Left lobe of liver (tissue), 2 donors: Measurements from ENCODE around the gene GPR84. TPM values are rescaled to one million over a fixed set of nuclear protein-coding genes. Genes with fewer than 3 reads are reported as not detected.

Source experiments
- ATAC-seq: fragments of 200-7000 bp; cut with Tn5 transposase; one replicate; pipeline ENCODE4 v1.9.1; 2020; ENCODE audit warnings: mild to moderate bottlenecking, moderate library complexity
- DNase-seq: peaks from one replicate; pipeline ENCODE4 v3.0.0-alpha.2; 2020; ENCODE audit warnings: low spot score
- total RNA-seq: library from RNA; stranded (reverse); gene quantifications from one replicate; pipeline ENCODE4 v1.2.1, GENCODE V29; 2021
- donor health status: DM: no; HTN: no; CAD: no; lungs with moderate emphysema.
- donor health status: DM: no; HTN: yes; CAD: no.

GPR84 gene
- total RNA-seq, 1 donor from 2014 or later, result not detected

DNA sequence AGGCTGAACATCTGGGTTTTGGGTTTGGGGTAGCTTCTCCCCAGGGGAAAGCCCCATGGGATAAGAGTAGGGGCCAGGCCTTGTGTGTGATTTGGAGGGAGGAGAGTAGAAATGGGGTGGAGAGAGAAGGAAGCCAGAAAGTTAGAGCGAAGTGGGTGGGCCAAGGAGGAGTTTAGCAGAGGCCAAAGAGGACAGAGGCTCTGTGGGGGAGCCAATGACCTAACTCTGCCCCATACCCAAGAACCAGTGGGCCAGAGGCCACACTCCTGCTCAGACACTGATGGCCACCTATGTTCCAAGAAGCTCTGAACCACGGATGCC, 10.9 kb upstream of the GPR84 start:
- DNase-seq (no peak), ATAC-seq (no peak)

- no peak for ATAC-seq
- DNase-seq, result no peak
Measured at GRCh38 chr12:54374562-54375258, 10.4 kb upstream of the GPR84 start.

DNA sequence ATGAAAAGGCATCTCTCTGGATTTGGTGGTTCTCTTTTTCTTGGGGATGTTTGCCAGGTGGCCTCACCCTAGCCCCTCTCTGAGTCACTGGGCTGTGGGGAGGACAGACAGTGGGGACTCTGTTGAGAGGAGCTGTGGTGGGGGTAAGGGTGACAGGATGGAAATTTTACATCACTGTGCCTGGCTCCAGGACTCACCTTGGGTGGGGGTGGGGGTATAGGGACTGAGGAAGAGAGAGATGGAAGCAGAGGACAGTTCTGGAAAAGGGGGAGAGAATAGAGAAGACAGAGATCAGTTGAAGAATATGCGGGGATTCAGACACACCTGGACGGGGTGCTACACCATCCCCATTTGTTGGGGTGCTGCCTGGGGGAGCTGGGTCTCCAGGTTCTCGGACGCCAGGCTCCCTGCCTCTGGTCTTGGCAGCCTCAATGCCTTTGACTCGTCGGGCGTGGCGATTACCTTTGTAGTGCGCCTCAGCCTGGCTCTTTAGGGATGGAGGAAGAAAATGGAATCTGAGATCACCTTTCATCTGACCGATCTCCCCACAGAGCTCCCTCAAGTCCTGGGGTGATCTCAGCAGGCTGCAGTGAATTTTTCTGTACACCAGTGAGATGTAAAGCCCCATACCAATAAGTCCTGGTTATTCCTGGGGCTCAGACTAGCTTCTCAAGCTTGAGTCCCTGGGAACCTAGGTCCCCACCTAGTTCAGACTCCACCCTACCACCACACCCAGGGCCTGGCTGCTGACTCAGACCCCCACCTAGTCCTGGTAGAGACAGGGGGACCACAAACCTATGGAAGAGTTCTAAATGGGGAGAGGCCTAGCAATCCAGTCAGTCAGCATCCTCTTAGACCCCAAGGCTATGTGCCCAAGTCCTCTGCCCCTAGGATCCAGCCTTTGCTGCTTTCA, 9.6 kb upstream of the GPR84 start:
- DNase-seq, result no peak
- ATAC-seq, result no peak

DNA sequence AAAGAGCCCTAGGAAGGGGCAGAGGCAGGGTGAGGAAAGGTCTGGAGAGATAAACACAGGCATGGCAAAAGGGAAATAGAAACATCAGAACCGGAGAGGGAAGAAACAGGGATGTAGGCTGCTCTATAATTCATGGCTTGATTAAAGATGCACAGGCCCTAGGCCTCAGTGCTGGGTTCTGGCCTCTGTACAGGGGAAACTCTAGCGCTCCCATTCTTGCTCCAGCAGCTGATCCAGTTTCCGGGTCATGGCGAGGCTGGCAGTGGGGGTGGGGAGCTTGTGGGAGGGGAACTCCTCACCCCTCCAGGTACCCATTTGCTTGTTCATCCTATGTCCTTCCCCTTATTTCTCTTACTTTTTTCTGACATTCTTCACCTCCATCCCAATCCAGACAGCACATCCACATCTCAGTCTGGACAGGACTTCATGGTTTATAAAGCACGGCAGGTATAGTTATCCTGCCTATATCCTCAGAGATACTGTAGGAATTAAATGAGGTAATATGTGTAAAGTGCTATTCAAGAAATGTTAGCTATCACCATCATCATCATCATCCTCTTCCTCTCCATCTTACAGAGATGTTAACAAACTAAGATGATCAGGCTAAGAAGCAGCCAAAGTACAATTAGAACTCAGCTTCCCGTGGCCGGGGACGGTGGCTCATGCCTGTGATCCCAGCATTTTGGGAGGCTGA, 8.0 kb upstream of the GPR84 start:
- ATAC-seq (no peak), DNase-seq (no peak)

- DNase-seq, result no peak
- no peak for ATAC-seq
Measured at GRCh38 chr12:54371328-54372112, 7.2 kb upstream of the GPR84 start.

GRCh38 chr12:54370171-54370730, 6.0 kb upstream of the GPR84 start:
- ATAC-seq (peak; percentile 85), DNase-seq (peak; percentile 70)

DNA sequence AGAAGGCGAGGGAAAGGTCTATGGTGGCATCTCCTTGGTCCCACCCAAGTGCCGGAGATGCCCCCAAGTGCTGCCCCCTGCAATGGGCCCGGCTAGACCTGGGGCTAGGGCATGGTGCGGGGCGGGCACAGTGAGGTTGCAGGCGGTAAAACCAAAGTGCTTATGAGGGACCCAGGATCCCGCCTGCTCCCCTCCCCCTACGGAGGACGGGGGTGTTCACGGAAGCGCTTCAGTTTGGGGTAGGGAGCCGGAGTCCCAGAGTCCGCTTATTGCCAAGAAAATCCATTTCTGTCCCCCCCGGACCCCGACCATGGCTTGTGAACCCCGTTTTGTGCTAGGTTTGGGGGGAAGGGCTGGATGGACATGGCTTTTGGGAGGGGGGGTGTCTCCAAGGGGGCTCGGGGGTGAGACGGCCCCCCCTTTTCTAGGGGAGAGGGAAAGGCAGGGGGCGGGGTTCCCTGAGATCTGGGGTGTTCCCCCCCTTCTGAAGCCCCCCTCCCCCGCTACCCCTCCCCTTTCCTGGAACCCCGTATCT, 5.4 kb upstream of the GPR84 start:
- ATAC-seq (no peak), DNase-seq (no peak)

- peak; percentile 78 for DNase-seq
- peak; percentile 84 for ATAC-seq
Measured at GRCh38 chr12:54368709-54369596, 4.7 kb upstream of the GPR84 start.

DNA sequence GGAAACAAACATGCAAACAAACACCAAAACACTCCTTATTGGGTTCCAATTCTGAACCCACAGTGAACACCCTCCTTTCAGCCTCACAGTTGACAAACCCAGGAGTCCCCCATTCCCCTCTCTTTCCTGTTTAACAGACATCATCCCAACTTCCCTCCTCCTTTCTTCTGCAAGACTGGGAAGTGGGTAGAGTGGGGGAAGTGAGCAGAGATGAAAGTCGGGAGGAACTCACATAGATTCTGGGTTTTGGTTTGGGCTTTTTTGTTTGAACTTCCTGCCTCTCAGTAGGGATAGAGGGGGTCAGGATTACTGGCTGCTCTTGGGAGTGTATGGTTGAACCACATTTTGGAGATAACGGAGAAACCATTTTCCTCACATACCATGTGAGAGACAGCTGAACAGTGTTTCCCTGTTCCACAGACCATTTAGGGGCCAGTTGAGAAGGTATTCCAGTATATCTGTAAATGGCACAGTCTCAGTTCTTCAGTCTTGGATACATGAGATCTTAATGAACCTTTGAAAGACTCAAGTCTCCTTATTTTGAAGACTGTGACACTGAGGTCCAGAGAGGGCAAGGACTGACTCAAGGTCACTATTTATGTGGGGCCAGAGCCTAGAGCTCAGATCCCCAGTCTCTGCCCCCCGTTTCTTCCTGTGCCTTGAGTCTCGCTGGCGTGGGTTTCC, 3.9 kb upstream of the GPR84 start:
- ATAC-seq, result no peak
- no peak for DNase-seq

- ATAC-seq (no peak), DNase-seq (no peak)
Measured at GRCh38 chr12:54363618-54364017, 668 bp downstream of the GPR84 start.

DNA sequence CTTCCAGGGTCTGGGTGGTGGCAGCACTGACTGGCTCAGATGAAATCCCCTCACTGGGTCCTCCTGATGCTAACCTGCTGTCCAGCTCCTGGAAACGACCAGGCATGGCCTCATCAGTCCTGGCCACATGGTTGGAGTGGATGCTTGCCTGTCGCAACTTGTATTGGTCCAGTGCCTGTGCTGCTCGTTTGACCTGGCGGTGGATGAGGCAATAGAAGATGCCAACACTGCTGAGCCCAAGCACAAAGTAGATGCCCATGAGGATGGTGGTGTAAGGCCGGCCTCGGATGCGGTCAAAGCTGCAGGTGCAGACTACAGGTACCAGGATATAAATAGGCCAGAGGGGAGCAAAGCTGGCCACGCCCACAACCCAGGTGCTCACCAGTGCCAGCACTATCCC, 1.2 kb downstream of the GPR84 start:
- DNase-seq, result peak; percentile 65

GRCh38 chr12:54360717-54361456, 3.4 kb downstream of the GPR84 start:
- ATAC-seq (peak; percentile 60), DNase-seq (peak; percentile 79)

More for the DNA sequence above, 1.2 kb downstream of the GPR84 start:
- ATAC-seq, result peak; percentile 50

DNA sequence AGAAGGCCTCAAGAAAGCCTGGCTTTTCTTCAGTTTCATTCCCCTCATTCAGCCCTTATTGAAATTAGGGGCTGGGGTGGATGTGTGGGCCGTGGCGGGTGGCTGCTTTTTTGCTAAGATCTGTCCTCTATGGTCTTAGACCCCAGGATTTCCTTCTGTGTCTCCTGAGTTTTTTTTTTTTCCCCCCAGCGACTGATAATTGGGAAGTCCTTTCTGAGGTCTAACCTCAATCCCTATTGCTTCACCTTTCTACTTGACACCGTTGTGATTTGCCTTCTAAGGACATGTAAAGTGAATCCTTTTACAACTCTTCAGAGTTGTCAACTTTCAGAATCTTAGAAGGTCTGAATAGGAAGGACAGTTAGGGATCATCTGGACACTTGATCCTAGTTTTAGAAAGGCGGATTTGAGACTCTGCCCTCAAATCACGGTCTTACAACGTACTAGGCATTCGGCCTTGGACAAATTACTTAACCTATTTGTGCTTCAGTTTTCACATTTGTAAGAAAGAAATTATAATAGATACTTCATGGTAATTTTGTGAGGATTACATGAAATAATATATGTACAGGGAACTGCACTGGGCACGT, 4.4 kb downstream of the GPR84 start:
- ATAC-seq (no peak), DNase-seq (no peak)

GRCh38 chr12:54358945-54359761, 5.1 kb downstream of the GPR84 start:
- peak; percentile 89 for ATAC-seq
- peak; percentile 97 for DNase-seq

DNA sequence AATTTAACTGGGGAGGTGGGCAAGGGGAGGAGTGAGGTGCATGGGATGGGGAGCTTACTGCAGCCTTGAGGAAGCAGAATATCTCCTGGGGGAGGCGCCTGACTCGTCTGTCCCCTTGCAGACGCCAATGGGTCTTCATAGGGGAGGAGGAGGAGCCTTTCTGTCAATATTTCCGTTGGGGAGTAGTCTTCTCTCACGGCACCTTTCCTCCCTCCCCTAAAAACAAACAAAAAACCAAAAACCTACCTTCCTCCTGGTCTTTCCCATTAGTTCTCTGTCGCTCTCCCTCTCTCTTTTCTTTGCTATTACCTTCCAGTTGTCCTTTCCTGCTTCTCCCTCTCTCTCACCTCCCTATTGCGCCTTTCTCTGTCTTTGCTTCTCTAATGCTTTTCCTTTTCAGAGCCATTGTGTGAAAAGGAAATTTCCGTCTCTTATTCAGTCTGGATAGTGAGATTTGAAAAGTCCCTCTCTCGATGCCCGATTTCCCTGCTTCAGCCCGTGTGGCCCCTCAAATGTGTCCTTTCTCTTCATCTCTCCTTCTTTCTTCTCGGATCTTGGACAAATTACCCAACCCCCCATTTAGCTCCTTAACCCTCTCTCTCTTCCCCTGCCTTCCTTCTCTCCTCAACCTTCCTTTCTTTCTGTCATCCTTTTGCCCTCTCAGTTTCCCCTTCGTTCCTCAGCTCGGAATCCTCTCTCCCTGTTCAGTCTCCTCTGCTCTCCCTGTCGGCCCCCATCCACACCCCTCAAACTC, 5.9 kb downstream of the GPR84 start:
- DNase-seq (no peak), ATAC-seq (no peak)
